ENCODE data around the gene SPATS2.
"Not testable (repeated sequence)": the region's sequence is repeated elsewhere in the genome, so short reads cannot be mapped to it uniquely, and the experiment has no call there.

The SPATS2 gene

DNA sequence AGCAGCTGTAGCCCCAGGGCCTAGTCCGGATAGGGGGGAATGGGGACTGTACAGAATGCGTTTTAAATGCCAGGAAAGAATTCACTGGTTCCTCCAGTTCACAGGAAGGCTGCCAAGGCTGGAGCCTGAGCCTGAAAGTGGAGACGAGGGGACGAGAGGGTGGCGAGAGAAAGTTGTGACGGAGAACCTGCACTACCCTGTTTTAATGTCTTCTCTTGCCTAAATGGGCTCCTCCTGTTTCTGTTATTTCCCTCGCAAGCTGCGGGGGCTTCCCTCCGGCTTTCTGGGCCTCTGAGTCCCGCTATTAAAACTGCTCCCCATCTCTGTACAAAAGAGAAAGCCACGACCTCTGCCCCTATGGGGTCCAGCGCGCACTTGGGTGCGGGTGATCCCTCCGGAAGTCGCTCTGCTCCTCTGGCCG is 34.8 kb upstream of the SPATS2 start:
- H3K4me3 ChIP-seq (ENCODE audit: low read length), result no peak overlapping the region
- TF ChIP-seq, protein P1, sequence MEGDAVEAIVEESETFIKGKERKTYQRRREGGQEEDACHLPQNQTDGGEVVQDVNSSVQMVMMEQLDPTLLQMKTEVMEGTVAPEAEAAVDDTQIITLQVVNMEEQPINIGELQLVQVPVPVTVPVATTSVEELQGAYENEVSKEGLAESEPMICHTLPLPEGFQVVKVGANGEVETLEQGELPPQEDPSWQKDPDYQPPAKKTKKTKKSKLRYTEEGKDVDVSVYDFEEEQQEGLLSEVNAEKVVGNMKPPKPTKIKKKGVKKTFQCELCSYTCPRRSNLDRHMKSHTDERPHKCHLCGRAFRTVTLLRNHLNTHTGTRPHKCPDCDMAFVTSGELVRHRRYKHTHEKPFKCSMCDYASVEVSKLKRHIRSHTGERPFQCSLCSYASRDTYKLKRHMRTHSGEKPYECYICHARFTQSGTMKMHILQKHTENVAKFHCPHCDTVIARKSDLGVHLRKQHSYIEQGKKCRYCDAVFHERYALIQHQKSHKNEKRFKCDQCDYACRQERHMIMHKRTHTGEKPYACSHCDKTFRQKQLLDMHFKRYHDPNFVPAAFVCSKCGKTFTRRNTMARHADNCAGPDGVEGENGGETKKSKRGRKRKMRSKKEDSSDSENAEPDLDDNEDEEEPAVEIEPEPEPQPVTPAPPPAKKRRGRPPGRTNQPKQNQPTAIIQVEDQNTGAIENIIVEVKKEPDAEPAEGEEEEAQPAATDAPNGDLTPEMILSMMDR (IDR thresholded peaks at IDR 0.05; ENCODE audit: insufficient read depth, low read depth, low read length, missing control alignments), result no peak
- DNase-seq (ENCODE audit: low read depth), result no peak

DNA sequence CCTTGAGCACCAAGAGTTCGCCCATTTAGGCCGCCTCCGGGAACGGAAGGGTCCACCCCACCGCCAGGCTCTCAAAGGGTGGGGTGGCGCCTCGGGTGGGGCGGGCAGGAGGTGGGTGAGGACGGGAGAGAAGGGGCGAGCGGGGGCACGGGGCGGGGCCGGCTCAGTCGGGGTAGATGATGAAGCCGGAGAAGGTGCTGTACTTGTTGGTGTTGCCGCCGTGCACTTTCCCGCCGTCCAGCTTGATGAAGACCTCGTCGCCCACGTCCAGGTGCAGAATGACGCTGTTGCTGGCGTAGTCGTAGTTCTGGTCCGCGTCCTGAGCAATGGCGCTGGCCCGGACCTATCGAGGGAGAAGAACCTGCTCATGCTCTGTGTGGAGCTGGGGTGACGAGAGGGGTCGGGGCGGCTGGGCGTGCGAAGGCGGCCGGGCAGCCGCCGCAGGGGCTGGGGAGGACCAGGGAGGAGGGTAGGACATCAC is 34.3 kb upstream of the SPATS2 start:
- TF ChIP-seq, protein P1 (IDR thresholded peaks at IDR 0.05; ENCODE audit: insufficient read depth, low read depth, low read length, missing control alignments), result no peak
- H3K4me3 ChIP-seq (ENCODE audit: low read length), result peak overlapping the region; percentile 26
- no peak for DNase-seq (ENCODE audit: low read depth)

DNA sequence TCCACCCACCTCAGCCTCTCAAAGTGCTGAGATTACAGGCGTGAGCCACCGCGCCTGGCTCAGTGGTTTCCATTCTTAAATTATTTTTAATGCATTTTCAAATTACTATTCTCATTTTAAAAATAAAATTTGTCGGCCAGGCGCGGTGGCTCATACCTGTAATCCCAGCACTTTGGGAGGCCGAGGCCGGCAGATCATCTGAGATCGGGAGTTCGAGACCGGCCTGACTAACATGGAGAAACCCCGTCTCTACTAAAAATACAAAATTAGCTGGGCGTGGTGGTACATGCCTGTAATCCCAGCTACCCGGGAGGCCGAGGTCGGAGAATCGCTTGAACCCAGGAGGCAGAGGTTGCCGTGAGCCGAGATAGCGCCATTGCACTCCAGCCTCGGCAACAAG is 33.5 kb upstream of the SPATS2 start:
- not testable (repeated sequence) for DNase-seq (ENCODE audit: low read depth); H3K4me3 ChIP-seq (ENCODE audit: low read length)

DNA sequence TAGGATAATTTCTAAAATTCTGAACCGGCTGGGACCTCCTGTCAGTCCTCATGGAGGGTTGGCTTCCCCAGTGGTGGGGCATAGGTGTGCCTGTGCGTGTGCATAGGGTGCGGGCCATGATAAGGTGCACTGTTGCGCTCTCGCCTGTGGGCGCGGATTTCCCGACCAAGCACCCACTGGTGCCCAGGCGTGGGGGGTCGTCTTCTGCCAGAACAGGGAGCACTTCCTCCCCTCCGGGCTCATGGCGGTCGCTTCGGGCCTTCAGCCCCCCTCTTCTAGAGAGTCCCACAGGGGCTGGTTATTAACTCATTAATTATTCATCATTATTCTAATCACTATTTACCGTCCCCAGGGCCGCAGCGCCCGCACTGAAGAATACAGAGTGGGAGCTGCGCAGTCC is 33.0 kb upstream of the SPATS2 start:
- DNase-seq (ENCODE audit: low read depth), result no peak
- TF ChIP-seq, protein P1 (IDR thresholded peaks at IDR 0.05; ENCODE audit: insufficient read depth, low read depth, low read length, missing control alignments), result no peak
- no peak overlapping the region for H3K4me3 ChIP-seq (ENCODE audit: low read length)

DNA sequence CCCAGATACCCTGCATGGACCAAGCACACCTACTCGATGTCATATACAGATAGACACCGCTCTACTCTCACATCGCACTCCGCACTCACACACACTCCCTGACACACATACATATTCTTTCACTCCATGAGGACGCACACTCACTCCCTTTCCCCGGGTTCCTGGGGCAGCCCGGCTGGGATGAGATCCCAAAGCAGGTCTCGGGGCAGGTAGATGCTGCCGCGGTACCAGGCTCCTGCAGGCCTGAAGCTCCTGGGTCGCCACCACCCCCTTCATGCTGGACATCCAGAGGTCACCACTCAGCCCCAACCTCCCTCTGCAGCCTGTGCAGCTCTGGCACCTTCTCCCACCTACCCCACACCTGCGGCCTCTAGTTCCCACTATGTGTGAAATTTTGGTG is 32.6 kb upstream of the SPATS2 start:
- no peak overlapping the region for H3K4me3 ChIP-seq (ENCODE audit: low read length)
- DNase-seq (ENCODE audit: low read depth), result no peak
- TF ChIP-seq, protein P1 (IDR thresholded peaks at IDR 0.05; ENCODE audit: insufficient read depth, low read depth, low read length, missing control alignments), result no peak

- TF ChIP-seq, protein P1 (IDR thresholded peaks at IDR 0.05; ENCODE audit: insufficient read depth, low read depth, low read length, missing control alignments), result no peak
- no peak overlapping the region for H3K4me3 ChIP-seq (ENCODE audit: low read length)
- DNase-seq (ENCODE audit: low read depth), result no peak
Observed at GRCh38 chr12:49335118-49335954, 31.9 kb upstream of the SPATS2 start.

GRCh38 chr12:49335955-49336644 is 31.2 kb upstream of the SPATS2 start:
- no peak overlapping the region for H3K4me3 ChIP-seq (ENCODE audit: low read length)
- no peak for DNase-seq (ENCODE audit: low read depth)
- TF ChIP-seq, protein P1 (IDR thresholded peaks at IDR 0.05; ENCODE audit: insufficient read depth, low read depth, low read length, missing control alignments), result no peak
